GM23338 (cell line): Measurements from ENCODE around the gene TMEM217.

ENCODE experiments used
- CREB1 ChIP-seq: fragments of 250-450 bp; sonication (Bioruptor Pico); IDR thresholded peaks from 2 replicates; pipeline ENCODE4 v1.5.0; 2020; ENCODE audit warnings: low read depth, mild to moderate bottlenecking, moderate library complexity
- CTCF ChIP-seq, 2 experiments: fragments of 200-600 bp in 1 of 2; sonication (generic) in 1 of 2; conservative IDR thresholded peaks; 2 replicates each; pipeline versions ENCODE4 v1.5.1 to v1.6.1; 2016 to 2017; ENCODE audit warnings: antibody characterized with exemption in 2 of 2, low read depth in 2 of 2, mild to moderate bottlenecking in 2 of 2, moderate library complexity in 1 of 2
- ETS1 ChIP-seq: IDR thresholded peaks from 2 replicates; pipeline ENCODE4 v1.6.1; 2016; ENCODE audit warnings: antibody characterized with exemption
- EZH2 ChIP-seq: fragments of 200-600 bp; sonication (generic); IDR thresholded peaks from one replicate; pipeline ENCODE4 v1.8.0; 2017; ENCODE audit warnings: antibody characterized with exemption, mild to moderate bottlenecking, low read depth; ENCODE audit not compliant: unreplicated experiment
- EZH2phosphoT487 ChIP-seq: fragments of 200-600 bp; sonication (generic); IDR thresholded peaks from one replicate; pipeline ENCODE4 v1.8.1; 2018; ENCODE audit warnings: antibody characterized with exemption; ENCODE audit not compliant: unreplicated experiment
- JUNB ChIP-seq: IDR thresholded peaks from one replicate; pipeline ENCODE4 v1.6.1; 2016; ENCODE audit warnings: antibody characterized with exemption; ENCODE audit not compliant: unreplicated experiment
- NANOG ChIP-seq: IDR thresholded peaks from 2 replicates; pipeline ENCODE4 v1.6.1; 2016; ENCODE audit warnings: antibody characterized with exemption, borderline replicate concordance
- POLR2AphosphoS5 ChIP-seq: IDR thresholded peaks from 2 replicates; pipeline ENCODE4 v1.6.1; 2016; ENCODE audit warnings: antibody characterized with exemption, low read depth
- REST ChIP-seq: IDR thresholded peaks from one replicate; pipeline ENCODE4 v1.6.1; 2018; ENCODE audit warnings: antibody characterized with exemption; ENCODE audit not compliant: unreplicated experiment
- STAT1 ChIP-seq: IDR thresholded peaks from one replicate; pipeline ENCODE4 v1.6.1; 2016; ENCODE audit warnings: antibody characterized with exemption; ENCODE audit not compliant: unreplicated experiment
- ZNF114 ChIP-seq: fragments of 250-450 bp; sonication (Bioruptor Pico); IDR thresholded peaks from 2 replicates; pipeline ENCODE4 v1.5.0; 2020; ENCODE audit warnings: mild to moderate bottlenecking, moderate library complexity
- ZNF331 ChIP-seq: fragments of 250-450 bp; sonication (Bioruptor Pico); IDR thresholded peaks from 2 replicates; pipeline ENCODE4 v1.5.0; 2020; ENCODE audit warnings: low read depth, mild to moderate bottlenecking, moderate library complexity

GRCh38 chr6:37202788-37203491 lies 55.0 kb downstream of the TMEM217 start:
- TF ChIP-seq CTCF (conservative IDR thresholded peaks at IDR 0.05; ENCODE audit: low read depth in 2 of 2) (no peak), EZH2 (no peak), REST (no peak), ZNF114 (CRISPR knock-in tag) (no peak), POLR2AphosphoS5 (no peak), EZH2phosphoT487 (no peak), ETS1 (no peak), JUNB (no peak), CREB1 (no peak), STAT1 (no peak), ZNF331 (CRISPR knock-in tag) (no peak), NANOG (no peak)
